GM12801 (cell line): ENCODE measurements around the gene DYNC1LI2.

Experiments used
- TF ChIP-seq, protein P1 (sequence below): IDR thresholded peaks from one replicate; pipeline ENCODE4 v1.5.1; 2011; ENCODE audit warnings: control low read depth; ENCODE audit not compliant: insufficient read length; ENCODE audit errors: extremely low read depth

The DYNC1LI2 gene

DNA sequence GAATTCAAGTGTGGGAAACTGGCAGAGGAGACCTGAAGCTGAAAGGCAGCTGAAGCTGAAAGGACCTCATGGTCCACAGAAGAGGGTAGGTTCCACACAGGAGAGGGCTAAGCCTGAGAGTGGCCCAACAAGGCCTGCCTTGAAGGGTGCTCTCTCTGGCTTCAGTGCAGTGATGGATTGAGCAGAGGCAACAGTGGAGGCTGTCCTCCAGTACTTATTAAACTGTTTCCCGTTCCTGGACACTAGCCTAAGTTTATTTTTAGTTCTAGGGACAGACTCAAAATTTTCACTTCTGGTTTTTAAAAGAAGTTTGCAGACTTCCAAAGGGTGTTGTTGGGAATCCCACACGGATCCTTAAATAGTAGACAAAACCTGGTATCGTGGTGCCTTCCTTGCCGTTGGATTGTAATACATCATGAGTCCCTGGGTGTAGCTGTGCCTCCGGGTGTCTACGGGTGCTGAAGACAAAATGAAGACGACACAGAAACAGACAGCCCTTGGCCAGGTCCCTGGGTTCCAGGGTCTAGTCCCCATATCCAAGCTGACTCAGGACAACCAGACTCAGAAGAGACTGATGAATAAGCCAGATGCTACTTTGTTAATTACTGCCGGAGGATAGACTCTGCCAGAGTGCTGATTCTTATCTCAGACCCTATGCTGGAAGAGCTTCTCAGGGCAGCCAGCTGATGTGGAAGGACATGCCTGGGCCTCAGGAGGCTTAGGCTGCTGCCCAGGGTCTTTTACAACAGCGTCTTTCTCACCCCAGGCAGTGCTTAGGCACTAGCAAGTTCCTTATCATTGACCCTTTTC lies 47.8 kb downstream of the DYNC1LI2 start:
- TF ChIP-seq, protein P1, sequence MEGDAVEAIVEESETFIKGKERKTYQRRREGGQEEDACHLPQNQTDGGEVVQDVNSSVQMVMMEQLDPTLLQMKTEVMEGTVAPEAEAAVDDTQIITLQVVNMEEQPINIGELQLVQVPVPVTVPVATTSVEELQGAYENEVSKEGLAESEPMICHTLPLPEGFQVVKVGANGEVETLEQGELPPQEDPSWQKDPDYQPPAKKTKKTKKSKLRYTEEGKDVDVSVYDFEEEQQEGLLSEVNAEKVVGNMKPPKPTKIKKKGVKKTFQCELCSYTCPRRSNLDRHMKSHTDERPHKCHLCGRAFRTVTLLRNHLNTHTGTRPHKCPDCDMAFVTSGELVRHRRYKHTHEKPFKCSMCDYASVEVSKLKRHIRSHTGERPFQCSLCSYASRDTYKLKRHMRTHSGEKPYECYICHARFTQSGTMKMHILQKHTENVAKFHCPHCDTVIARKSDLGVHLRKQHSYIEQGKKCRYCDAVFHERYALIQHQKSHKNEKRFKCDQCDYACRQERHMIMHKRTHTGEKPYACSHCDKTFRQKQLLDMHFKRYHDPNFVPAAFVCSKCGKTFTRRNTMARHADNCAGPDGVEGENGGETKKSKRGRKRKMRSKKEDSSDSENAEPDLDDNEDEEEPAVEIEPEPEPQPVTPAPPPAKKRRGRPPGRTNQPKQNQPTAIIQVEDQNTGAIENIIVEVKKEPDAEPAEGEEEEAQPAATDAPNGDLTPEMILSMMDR = no peak

DNA sequence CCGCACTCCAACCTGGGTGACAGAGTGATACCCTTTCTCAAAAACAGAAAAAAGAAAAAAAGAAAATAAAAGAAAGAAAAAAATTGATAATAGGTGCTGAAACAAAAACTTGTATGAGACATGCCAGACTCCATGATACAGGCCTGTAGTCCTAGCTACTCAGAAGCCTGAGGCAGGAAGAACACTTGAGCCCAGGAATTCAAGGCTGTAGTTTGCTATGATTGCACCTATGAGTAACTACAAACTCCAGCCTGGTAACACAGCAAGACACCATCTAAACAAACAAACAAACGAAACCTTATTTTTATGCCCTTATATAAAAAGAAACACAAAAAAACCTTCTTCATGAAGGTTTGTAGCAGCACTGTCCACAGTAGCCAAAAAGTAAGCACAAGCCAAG lies 49.9 kb downstream of the DYNC1LI2 start:
- TF ChIP-seq, protein P1 = no peak

DNA sequence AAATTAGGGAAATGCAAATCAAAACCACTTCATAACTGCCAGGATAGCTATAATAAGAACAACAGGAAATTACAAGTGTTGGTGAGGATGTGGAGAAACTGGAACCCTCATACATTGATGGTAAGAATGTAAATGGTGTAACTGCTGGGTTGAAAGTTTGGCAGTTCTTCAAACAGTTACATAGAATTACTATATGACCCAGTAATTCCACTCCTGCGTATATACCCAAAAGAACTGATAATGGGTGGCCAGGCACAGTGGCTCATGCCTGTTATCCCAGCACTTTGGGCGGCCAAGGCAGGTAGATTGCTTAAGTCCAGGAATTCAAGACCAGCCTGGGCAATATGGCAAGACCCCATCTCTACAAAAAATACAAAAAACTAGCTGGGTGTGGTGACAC lies 50.4 kb downstream of the DYNC1LI2 start:
- TF ChIP-seq, protein P1 = no peak

DNA sequence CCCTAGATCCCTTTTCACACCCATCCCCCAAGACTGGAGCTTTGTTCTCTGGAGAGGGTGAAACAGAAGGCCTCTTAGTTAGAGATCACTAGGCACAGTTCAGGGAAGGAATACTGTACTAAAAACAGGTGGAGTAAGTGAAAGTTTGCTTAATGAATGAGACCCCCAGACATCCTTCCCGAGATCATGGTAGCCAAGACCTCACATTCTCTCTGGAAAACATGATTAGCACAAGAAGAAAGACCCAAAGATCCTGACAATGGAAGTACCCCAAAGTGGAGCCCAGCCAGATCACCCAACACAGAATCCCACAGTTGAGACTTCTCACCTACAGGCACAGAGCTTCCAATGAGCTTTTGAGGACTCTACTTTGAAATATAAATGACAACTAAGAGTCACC lies 51.5 kb downstream of the DYNC1LI2 start:
- TF ChIP-seq, protein P1 = no peak

DNA sequence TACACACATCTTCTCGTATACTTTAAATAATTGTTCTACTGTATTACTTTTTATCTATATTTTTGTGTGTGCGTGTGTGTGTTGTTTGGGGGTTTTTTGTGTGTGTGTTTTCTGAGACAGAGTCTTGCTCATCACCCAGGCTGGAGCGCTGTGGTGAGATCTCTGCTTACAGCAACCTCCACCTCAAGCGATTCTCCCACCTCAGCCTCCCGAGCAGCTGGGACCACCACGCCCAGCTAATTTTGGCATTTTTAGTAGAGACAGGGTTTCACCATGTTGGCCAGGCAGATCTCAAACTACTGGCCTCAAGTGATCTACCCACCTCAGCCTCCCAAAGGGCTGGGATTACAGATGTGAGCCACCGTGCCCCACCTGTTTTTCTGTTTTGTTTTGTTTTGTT lies 53.4 kb downstream of the DYNC1LI2 start:
- TF ChIP-seq, protein P1 = no peak

DNA sequence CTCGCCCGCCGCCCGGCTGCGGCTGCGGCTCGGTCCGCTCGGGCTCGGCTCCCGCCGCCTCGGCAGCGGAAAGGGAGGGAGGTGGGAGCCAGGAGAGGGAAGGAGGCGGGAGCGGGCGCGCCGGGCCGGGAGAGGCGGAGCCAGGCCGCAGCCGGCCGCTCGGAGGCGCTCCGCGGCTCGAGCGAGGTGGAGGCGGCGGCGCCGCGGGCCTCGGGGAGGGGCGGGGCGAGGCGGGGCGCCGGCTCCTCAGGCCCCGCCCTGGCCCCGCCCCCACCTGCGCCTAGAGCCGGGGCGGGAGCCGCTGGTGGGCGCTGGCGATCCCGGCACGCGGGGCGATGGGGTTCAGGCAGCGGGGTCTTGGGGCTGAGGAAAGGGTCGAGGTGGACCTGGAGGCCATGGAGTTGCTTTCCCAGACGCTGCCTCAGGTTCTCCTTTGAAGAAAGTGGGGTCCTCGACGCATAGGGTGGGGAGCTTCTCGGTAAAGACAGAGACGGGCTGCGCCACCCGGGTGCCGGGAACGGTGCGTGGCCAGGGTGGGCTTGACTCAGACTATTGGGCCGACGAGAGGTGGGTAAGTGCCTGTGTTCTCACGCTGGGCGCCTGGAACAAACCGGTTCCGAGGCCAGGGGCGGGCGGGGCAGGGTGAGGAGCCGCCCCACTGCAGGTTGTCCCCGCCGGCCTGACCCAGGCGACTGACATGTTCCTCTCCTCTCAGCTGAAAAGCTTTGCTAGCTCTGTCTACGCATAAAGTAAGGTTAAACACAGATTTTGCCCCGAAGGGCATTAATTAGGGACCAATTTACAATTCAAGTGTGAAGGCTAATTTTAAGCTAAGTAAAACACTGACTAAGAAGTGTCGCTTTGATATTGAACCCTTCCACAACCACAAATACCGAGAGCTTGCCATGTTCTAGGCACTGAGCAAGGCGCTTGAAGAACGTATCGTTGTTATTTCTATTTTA lies 54.5 kb downstream of the DYNC1LI2 start, which contains the start of gene CMTM4:
TSS of gene CMTM4 (minus strand) at position 75 of the 962 bp plus-strand sequence. CDS start 218 bp downstream, outside the sequence.
- TF ChIP-seq, protein P1 = no peak

DNA sequence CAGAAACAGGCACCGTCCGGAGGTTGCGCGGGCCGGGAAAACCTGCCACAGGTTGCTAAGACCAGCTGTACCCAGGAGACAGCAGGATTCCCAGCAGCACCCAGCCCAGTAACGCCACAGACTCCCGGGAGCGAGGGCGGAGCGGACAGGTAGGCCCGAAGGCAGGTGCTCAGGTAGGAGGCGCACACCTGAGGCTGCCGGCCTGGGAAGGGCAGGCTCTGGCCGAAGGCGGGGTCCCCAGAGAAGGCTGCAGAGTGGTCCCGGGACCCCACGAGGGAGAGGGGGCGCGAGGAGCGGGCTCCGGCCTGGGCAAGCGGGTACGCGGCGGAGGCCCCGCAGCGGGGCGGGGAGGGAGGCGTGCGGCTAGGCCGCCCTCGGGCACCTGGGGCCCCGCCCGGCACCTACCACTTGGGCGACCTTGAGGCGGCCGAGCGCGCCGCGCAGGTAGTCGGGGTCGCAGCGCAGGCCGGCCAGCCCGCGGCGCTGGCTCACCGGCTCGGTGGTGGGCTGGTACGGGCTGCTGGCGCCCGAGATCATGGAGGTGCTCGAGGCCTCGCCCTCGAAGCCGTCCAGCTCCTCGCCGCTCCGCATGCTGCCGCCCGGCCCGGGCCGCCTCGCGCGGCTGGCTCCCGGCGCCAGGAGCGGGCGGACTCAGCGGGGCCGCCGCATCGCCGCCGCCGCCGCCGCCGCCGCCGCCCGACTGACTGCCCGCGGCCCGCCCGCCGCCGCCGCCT lies 55.3 kb downstream of the DYNC1LI2 start:
- TF ChIP-seq, protein P1 = no peak
